Stimulated activated CD4-positive, alpha-beta T cell treated with anti-CD3 and anti-CD28 coated beads, Interleukin-12 subunit alpha, Interleukin-12 subunit beta, amount 100 ng/mL, for 24 hours (primary cell): ENCODE data around the gene IFITM5.
"Not testable (repeated sequence)": the region's sequence is repeated elsewhere in the genome, so short reads cannot be mapped to it uniquely, and the experiment has no call there.

Experiments used
- DNase-seq, 2 experiments: peaks; one replicate each; pipeline ENCODE4 v3.0.0-alpha.2; 2020; ENCODE audit warnings: low read depth in 2 of 2

Gene IFITM5

DNA sequence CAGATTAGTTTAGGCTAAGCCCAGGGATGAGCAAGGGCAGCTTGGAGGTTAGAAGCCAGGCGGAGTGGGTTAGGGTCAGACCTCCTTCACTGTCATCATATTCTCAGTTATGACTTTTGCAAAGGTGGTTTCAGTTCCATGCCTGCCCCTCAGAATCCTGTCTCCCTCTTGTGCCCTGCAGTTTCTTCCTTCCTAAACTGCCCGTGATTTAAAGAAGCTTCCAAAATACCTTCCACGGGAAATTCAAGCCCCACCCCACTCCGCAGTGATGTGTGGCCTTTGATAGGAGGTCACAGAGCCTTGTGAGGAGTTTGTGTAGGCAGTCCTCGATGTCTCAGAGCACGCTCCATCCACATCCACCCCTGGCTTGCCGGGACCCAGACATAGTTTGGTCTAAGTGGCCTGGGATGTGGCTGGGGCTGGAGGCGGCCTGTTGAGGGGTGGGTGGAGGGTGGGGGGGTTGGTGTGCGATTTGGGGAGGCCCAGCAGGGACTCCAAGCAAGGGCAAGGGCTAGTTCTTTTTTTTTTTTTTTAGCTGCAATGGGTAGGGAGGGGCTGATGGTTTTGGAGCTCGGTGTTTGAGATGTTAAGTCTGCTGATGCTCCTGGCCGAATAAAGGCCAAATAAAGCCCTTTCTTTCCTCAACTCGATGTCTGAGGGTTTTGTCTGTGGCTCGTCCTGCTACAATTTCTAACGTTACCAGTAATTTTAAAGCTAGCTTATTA is 12.9 kb upstream of the IFITM5 start:
- peak in 1 of 2 experiments; percentile 21 for DNase-seq

DNA sequence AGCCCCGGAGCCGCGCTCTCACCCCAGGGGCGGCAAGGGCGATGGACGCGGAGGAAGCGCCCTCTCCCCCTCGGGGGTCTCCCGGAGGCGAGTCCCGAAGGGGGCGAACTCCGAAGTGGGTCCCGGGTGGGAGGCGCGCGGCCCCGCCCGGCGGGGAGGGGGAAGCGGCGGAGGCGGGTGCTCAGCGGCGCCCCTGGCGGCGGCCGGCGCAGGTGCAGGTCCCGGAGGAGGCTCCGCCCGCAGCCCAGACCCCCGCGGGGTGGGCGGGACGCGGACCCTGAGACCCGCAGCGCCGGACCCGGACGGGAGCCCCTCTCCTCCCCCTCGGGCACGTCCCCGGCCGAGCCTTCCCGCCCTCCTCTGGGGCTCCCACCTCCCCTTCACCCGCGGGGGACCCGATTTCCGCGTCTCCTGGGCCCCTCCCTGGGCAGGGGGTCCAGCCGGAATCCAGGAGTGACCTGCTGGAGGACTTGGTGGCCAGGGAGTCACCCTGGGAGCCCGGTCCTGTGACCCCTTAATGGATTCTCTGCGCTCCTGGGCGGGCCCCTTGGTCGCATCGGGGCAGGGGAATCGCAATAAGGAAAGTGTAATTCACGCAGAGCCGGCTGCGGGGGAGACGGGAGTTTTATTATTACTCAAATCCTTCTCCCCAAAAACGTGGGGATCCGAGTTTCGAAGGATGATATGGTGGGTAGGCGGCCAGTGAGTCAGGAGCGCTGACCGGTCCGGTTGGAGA is 11.9 kb upstream of the IFITM5 start:
- not testable (repeated sequence) for DNase-seq

DNA sequence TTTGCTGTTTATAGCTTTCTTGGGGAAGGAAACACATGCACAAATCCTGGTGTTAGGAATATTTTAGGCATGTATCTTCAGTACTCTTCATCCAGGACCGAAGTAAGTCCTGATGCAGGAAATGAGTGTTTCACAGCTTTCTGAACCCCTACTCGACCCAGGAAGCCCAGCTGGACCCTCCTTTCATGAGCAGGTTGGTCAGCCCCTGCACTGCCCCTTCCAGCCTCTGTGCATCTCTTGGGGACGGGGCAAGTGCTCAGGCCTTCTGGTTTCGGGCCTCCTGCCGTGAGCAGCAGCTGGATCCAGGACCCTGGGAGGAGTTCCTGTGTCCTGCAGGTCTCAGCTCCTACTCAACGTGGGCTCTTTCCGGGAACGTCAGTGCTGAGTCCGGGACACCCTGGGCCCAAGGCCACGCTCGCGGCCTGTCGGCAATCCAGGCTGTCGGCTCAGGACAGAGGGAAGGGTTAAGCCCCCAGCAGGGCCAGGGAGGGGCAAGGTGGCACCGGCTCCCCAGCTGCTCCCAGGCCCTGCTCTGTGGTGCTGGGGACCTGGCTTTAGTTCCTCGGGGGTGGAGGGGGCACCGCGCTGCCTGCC is 10.8 kb upstream of the IFITM5 start:
- not testable (repeated sequence) for DNase-seq

DNA sequence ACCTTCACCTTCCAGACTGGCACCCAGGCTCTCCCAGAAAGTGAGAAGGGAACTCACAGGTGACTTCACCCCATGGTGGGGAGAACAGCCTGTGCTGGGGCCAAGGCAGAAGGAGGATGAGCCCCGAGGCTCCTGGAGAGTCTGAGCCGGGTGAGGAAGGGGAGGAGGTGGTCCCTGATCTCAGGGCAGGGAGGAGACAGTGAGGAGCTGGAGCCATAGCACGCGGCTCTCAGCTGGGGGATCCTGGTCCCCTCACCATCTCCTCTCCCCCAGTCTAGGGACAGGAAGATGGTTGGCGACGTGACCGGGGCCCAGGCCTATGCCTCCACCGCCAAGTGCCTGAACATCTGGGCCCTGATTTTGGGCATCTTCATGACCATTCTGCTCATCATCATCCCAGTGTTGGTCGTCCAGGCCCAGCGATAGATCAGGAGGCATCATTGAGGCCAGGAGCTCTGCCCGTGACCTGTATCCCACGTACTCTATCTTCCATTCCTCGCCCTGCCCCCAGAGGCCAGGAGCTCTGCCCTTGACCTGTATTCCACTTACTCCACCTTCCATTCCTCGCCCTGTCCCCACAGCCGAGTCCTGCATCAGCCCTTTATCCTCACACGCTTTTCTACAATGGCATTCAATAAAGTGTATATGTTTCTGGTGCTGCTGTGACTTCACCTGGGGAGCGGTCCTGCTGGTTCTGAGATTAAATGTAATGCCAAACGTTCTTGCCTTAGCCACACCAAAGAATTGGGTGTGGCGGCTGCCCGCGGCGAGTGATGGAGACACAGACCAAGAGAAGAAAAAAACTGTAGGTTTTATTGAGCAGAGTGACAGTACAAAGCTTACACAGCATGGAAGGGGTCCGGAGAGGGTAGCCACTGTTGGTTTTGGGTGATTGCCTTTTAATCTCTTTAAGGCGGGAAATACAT is 9.7 kb upstream of the IFITM5 start:
- DNase-seq = not testable (repeated sequence)

- peak in 1 of 2 experiments; percentile 37 for DNase-seq
Measured at GRCh38 chr11:307766-308708, 8.7 kb upstream of the IFITM5 start, which contains the start of gene IFITM2. TSS of gene IFITM2 (plus strand) at chr11:307816. CDS start at chr11:308193, 377 bp downstream.

GRCh38 chr11:306645-307371 is 7.5 kb upstream of the IFITM5 start:
- DNase-seq = no peak

DNA sequence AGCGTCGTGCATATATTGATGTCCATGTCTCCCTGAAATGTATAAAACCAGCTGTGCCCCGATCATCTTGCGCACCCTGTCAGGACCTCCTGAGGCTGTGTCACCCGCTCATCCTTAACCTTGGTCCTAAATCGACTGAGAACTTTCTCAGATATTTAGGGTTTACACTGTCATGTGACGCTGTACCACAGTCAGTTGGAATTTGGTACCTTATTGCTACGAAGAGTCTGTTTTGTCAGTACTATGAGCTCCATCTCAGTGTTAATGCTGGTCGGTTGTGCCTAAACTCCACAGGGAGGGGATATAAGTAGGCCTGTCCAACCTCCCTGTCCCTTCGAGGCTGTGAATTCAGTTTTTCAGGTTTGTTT is 6.5 kb upstream of the IFITM5 start:
- DNase-seq = no peak

GRCh38 chr11:304915-305843 is 5.9 kb upstream of the IFITM5 start:
- DNase-seq = no peak

DNA sequence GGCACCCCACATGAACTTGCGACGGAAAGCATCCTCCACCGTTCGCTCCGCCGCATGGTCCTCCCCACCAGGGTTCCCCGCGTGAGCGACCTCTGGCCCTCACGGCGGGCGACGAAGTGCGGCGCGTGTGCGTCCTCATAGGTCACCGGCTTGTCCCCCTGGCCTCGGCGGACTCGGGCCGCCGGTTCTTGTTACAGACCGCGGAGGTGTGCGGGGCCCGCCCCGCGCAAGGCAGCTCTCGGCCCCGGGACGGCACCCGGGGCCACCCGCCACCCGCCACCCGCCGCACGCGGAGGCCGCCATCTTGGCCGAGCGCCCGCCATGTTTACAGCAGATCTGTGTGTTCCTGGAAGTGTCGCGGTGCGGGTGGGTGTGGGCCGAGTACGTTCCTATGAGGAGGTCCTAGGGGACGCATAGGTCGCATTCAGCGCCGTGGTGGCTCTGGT is 4.8 kb upstream of the IFITM5 start:
- no peak for DNase-seq

DNA sequence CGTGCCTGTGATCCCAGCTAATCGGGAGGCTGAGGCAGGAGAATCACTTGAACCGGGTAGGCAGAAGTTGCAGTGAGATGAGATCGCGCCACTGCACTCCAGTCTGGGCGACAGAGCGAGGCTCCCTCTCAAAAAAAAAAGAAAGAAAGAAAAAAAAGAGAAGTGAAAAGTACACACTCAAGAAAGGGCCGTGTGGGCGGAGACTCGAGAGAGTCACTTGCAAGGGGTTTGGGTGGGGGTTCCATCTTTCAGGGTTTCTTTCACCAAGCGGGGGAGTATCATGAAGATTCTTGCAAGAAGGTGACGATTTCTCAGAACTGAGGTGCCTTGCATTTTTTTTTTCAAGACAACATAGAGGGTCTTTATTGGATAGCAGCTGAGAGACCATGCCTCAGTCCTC is 4.0 kb upstream of the IFITM5 start:
- no peak for DNase-seq

DNA sequence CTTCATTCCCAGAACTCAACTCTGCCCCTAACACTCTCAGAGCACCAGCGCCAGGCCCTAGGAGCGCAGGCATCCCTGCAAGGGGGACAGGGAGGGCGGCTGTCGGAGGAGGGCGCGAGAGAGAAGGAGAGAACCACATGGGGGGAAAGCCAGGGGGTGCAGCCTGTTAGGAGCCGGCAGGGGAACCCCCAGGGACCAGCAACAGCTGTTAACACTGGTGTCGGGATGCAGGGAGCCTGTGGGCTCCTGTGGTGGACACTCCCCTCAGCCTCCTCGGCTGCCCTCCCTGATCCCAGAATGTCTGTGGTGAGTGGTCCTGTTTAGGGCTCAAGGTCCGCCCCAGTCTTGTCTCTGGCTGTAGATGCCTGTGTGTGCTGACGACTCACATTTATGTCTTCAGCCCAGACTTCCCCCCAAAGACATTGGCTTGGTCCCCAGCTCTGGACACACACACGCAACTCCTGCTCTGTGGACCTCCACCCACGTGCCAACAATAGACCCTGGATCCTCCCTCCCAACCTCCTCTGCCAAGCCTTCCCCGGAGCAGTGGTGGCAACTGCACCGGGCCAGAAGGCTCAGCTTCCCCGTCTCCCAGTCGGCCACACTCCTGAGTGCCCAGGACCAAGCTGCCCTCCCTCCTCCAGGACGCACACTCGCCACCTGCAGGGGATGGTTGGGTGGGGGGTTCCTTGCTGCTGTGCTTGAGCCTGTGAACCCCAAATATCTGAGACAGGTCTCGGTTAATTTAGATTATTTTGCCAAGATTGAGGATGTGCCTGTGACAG is 817 bp upstream of the IFITM5 start:
- no peak for DNase-seq

DNA sequence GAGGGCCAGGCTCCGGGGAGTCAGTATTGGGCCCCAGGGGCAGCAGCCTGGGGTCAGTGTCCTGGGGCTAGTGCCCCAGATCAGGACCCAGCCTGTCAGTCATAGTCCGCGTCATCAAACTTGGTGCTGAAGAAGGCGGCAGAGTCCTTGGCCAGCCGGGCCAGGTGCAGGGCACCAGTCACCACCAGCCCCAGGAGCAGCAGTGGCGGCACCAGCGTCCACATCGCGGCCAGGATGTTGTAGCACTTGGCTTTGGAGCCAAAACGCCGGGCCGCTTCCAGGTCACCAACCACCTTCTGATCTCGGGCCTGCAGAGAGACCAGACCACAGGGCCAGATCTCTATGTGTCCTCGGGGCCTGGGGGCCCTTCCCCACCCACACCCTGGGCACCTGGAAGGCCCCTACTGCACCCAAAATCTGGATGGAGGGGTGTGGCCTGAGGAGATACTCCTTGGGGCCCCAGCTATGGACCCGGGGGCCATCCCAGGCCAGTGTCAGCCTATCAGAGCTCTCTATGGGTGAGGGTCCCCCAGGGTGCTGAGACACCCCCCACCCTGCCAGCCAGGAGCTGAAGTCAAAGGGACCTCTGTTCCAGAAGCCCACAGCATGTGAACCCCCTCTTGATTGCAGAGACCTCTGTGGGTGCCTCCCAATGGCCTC is 790 bp downstream of the IFITM5 start:
- DNase-seq = no peak

DNA sequence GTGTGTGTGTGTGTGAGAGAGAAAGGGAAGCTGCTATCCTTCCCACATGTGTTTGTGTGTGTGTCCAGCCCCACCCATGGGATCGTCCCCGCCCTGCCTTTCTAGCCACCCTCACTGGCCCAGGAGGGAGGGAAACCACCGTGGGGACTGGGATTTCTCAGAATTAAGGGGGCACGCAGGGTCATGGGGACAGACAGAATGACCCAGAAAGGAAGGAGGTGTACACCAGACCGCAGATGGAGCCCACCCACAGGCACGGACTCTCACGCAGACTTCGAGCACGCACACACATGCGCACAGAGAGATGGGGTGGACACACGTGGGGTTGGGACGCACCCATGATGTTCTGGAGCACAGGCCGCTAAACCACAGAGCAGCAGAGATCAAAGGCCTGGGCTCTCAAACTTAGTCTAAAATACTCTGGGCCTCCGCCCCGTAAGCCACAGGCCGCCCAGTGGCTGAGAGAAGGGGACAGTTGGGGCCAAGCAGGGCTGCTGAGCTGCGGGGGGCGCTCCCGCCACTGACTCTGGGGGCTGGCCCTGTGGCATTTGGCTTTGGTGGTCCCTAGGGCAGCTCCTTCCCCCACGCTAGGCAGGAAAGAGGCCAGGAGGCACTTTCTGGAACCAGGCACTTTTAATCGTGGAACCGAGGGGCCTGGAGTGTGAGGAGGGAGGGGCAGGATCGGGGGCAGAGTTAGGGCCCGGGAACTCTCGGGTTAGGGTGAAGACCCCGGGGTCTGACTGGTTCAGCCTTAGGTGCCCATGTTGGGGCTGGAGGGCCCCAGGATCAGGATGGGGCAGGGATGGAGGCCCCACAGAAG is 1.5 kb downstream of the IFITM5 start:
- no peak for DNase-seq

- DNase-seq = no peak
Measured at GRCh38 chr11:297051-297585, 2.2 kb downstream of the IFITM5 start.

- DNase-seq = no peak
Measured at GRCh38 chr11:296171-297050, 2.9 kb downstream of the IFITM5 start.
